NCI-H2227 (cell line): ENCODE data around the gene RNF148.
"Not testable (repeated sequence)": the region's sequence is repeated elsewhere in the genome, so short reads cannot be mapped to it uniquely, and the experiment has no call there.

Experiments used
- DNase-seq: peaks from one replicate; lab custom pipeline; 2025; ENCODE audit not compliant: unreplicated experiment; lab: John Stamatoyannopoulos, UW

Gene RNF148

GRCh38 chr7:122691569-122692235 is 11.0 kb downstream of the RNF148 start:
- no peak for DNase-seq

GRCh38 chr7:122689346-122690109 is 13.2 kb downstream of the RNF148 start:
- DNase-seq = no peak

- DNase-seq = no peak
Observed at GRCh38 chr7:122688400-122688998, 14.2 kb downstream of the RNF148 start.

DNA sequence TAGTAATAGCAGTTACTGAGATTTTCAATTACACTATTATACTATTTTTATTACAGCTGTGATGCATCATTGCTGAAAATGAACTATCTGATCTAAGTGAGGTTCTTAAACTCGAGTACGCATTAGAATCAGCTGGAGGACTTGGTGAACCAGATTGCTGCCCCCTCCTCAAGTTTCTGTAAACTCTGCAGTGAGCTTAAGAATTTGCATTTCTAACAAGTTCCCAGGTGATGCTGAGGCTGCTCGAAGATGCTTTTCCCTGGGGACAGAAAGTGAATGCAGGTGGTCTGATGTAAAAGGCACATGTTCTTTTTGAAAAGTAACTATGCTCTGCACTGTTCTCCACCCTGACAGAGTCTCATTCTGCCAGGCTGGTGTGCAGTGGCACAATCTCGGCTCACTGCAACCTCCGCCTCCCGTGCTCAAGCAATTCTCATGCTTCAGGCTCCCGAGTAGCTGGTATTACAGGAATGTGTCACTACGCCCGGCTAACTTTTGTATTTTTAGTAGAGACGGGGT is 16.3 kb downstream of the RNF148 start:
- no peak for DNase-seq

- DNase-seq = no peak
Observed at GRCh38 chr7:122684504-122684903, 18.2 kb downstream of the RNF148 start.

DNA sequence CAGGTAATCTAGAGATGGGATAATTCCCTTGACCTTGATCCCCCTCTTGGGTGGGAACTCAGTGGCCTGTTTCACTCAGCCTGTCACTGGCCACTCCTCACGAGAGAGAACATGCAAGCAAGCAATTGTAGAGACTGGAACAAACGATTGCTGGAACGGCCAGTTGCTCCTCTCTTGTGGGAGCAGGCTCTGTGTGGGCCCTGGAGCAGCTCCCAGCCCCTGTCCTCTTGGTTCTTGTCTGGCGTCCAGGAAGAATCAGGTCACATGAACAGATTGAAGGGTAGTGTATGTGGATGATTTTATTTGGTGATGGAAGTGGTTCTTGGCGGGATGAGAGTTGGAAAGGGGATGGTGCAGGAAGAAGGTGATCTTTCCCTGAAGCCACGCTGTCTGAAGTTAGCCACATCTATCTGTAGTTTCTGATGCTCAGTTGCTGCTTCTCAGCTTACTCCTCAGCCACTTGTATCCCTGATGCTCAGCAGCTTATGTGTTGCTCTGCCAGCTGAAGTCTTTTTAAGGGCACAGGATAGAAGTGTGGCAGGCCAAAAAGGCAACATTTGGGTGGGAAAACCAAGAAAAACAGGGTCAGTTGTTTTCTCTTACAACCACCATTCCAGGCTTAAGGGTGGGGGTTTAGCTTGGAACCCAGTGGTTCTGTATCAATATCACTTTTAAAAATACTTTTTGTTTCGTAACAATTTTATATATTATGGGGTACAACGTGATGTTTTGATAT is 19.7 kb downstream of the RNF148 start:
- DNase-seq = no peak

DNA sequence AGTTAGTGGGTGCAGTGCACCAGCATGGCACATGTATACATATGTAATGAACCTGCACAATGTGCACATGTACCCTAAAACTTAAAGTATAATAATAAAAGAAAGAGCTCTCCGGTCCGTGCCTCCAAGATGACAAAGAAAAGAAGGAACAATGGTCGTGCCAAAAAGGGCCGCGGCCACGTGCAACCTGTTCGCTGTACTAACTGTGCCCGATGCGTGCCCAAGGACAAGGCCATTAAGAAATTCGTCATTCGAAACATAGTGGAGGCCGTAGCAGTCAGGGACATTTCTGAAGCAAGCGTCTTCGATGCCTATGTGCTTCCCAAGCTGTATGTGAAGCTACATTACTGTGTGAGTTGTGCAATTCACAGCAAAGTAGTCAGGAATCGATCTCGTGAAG is 21.5 kb downstream of the RNF148 start:
- DNase-seq = not testable (repeated sequence)

DNA sequence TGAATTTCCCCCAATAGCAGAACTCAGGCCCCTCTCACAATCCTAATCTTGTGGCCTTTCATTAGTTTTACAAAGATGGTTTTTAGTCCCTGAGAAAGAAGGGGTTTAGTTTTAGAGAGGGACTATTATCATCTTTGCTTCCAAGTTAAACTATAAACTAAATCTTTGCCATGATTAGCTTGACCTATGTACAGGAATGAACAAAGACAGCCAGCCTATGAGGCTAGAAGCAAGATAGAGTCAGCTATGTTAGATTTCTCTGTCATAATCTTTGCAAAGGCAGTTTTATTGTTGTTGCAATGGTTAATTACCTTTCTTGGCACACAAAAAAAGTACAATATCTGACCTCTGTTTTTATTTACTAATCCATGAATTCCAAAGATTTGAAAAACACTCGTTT is 22.9 kb downstream of the RNF148 start:
- DNase-seq = no peak

DNA sequence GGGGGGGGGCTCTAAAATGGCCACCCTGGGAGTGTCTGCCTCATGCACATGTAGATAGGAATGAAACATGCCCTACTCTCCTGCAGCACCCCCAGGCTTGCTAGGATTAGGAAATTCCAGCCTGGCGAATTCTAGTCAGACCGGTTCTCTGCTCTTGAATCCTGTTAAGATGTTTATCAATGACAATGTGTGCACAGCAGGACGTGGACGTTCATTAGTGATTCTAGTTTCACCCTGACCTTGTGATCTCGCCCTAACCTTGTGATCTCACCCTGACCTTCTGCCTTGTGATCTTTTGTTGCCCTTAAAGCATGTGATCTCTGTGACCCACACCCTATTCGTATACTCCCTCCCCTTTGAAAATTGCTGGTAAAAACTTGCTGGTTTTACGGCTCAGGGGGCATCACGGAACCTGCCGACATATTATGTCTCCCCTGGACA is 23.4 kb downstream of the RNF148 start:
- DNase-seq = not testable (repeated sequence)

- no peak for DNase-seq
Observed at GRCh38 chr7:122677149-122677548, 25.6 kb downstream of the RNF148 start.

DNA sequence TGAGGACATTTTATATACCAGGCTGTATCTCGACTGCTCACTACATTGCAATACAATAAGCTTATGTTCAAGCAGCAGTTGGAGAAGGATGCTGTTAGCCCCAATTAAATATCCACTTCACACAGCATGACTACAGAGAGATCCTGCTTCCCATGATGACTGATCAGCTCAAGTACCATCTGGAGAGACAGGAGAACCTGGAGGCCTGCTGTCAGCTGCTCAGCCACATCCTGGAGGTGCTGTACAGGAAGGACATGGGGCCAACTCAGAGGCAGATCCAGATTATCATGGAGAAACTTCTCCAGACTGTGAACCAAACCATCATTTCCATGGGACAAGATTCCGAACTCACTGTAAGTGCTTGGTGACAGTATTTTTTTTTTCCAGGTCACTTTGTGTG is 26.3 kb downstream of the RNF148 start:
- no peak for DNase-seq

GRCh38 chr7:122675621-122676020 is 27.1 kb downstream of the RNF148 start:
- DNase-seq = no peak

- DNase-seq = no peak
Observed at GRCh38 chr7:122675011-122675410, 27.7 kb downstream of the RNF148 start.

GRCh38 chr7:122674502-122674901 is 28.2 kb downstream of the RNF148 start:
- DNase-seq = no peak

GRCh38 chr7:122673951-122674350 is 28.8 kb downstream of the RNF148 start:
- no peak for DNase-seq

DNA sequence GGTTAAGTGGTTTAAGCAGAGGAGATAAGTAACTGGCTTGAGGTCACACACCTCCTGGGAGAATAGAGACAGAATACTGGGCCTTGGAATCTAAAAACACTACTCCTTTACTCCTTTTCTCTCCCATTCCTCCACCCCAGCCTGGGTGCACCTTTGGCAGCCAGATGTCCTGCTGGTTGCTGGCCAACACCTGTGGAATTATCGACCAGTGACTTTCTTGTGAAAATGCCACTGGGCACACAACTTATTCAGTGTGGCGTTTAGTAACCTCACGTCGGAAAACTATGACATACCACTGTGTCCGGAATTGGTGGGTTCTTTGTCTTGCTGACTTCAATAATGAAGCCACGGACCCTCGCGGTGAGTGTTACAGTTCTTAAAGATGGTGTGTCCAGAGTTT is 30.2 kb downstream of the RNF148 start:
- no peak for DNase-seq

- DNase-seq = no peak
Observed at GRCh38 chr7:122663733-122664132, 39.0 kb downstream of the RNF148 start.

GRCh38 chr7:122658856-122659255 is 43.9 kb downstream of the RNF148 start:
- no peak for DNase-seq

DNA sequence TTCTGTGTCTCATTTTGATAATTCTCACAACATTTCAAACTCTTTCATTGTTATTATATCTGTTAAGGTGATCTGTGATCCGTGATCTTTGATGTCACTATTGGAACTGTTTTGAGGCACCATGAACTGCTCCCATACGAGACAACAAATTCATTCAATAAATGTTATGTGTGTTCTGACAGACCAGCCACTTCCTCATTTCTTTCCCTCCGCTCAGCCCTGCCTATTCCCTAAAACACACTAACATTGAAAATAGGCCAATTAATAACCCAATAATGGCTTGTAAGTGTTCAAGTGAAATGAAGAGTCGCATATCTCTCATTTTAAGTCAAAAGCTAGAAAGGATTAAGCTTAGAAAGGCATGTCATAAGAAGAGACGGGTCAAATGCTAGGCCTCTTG is 49.0 kb downstream of the RNF148 start:
- DNase-seq = no peak

DNA sequence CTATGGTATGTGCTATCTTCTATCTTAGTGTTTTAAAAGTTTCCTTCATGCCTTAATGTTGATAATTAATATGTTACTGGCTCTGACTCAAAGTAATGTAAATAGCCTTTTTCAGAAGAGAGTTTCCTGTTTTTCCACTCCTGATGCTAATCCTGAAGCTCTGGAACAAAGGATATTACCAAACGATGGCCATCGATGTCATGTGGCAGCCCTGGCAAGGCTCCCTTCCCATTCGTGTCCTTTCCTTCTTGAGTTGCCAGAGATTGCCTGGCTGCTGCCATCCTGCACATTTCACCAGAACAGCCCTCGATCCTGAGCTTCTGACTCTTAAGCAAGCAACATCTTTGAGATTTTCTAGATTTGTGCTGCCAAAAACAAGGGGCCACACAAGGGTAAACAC is 49.8 kb downstream of the RNF148 start:
- DNase-seq = no peak
